ENCODE data around the gene TNFRSF12A.

The TNFRSF12A gene

DNA sequence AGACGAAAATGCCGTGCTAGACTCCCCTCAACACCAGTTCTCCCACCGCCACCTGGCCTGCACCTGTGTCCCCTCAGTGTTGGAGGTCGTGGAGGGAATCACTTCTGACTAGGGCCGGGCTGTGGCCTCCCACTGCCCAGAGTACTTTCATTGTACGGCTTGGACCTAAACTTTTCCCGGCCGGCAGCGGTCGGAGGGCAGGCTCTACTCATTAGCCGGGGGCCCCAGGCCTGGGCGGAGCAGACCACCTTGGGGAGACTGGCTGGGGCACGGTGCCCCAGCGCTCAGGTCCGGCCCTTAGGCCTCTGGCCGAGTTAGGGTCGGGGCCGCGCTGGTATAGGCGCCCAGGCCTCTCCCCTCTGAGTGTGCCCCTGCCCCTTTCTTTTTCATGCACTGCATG is 2.8 kb upstream of the TNFRSF12A start:
- no peak for DNase-seq (ENCODE audit: low spot score)
- no peak overlapping the region for H3K27ac ChIP-seq
- POLR2A ChIA-PET (ENCODE audit: low non-redundant PET): no interaction called here
- CTCF ChIA-PET: no interaction called here
- TF ChIP-seq, protein P1, sequence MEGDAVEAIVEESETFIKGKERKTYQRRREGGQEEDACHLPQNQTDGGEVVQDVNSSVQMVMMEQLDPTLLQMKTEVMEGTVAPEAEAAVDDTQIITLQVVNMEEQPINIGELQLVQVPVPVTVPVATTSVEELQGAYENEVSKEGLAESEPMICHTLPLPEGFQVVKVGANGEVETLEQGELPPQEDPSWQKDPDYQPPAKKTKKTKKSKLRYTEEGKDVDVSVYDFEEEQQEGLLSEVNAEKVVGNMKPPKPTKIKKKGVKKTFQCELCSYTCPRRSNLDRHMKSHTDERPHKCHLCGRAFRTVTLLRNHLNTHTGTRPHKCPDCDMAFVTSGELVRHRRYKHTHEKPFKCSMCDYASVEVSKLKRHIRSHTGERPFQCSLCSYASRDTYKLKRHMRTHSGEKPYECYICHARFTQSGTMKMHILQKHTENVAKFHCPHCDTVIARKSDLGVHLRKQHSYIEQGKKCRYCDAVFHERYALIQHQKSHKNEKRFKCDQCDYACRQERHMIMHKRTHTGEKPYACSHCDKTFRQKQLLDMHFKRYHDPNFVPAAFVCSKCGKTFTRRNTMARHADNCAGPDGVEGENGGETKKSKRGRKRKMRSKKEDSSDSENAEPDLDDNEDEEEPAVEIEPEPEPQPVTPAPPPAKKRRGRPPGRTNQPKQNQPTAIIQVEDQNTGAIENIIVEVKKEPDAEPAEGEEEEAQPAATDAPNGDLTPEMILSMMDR (conservative IDR thresholded peaks at IDR 0.05; ENCODE audit: low read depth): no peak

DNA sequence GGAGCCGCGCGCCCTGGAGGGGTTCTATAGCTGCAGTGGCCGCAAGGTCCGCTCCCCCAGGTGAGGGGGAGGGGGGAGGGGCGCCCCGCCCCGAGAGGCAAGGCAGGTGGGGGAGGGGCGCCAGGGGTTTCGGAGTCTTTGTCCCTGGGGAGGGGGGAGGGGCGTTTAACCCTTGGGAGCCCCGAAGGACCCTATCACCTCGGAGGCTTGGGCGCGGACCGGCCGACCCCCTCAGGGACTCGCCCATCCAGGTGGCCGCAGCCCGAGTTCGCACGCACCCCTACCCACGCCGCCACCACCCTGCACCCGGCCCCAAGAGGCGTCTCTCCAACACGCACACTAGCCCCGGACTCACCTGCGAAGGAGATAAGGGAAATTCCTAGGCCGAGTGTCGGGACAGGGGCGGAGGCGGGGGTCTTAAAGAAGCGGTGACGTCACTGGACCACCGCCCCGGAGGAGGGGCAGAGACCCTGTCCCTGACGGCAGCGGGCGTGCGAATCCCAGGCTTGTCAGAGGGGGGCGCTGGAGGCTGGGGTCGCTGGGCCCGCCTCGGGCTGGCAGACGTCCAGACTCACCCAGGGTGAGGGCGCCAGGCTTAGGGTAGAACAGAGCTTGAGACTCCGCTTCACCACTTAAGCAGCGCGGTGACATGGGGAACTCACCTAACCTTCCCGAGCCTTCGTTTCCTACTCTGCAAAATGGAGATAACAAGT is 2.2 kb upstream of the TNFRSF12A start, which contains the start of gene CLDN6:
Gene CLDN6 (minus strand): TSS at position 390 of the 713 bp plus-strand sequence. CDS start 2,162 bp downstream, outside the sequence.
- no peak for DNase-seq (ENCODE audit: low spot score)
- CTCF ChIA-PET: no interaction called here
- POLR2A ChIA-PET (ENCODE audit: low non-redundant PET): no interaction called here
- H3K27ac ChIP-seq: no peak within 1 kb of the TSS
- TF ChIP-seq, protein P1 (conservative IDR thresholded peaks at IDR 0.05; ENCODE audit: low read depth): no peak

DNA sequence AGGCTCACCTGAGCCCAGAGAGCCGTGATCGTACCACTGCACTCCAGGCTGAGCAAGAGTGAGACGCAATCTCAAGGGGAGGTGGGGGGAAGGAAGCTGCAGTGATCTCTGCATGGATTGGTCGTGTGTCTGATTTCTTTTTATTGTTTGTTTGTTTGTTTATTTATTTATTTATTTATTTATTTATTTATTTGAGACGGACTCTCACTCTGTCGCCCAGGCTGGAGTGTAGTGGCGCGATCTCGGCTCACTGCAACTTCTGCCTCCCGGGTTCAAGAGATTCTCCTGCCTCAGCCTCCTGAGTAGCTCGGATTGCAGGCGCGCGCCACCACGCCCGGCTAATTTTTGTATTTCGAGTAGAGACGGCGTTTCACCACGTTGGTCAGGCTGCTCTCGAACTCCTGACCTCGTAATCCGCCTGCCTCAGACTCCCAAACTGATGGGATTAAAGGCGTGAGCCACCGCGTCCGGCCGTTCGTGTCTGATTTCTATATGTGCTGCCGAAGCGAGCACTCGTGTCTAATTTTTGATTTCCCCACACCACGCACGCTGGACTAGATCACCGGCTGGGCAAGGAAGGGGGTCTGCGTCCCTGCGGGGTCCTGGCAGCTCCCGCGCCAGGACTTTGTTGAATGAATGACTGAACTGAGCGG is 448 bp upstream of the TNFRSF12A start:
- CTCF ChIA-PET: interaction anchor here (0.6 to 2.6 kb wide), 4 partner anchors 11 to 49 kb away, joined by 3 to 13 read pairs (median 8); no protein-coding TSS in a partner anchor
- POLR2A ChIA-PET (ENCODE audit: low non-redundant PET): interaction anchor here (1.2 to 5.0 kb wide), 3 partner anchors 9 to 21 kb away, joined by 3 to 49 read pairs (median 48); no protein-coding TSS in a partner anchor
- TF ChIP-seq, protein P1 (conservative IDR thresholded peaks at IDR 0.05; ENCODE audit: low read depth): no peak
- H3K27ac ChIP-seq: peak overlapping the region; percentile 99
- DNase-seq (ENCODE audit: low spot score): no peak

GRCh38 chr16:3020604-3021448 is 658 bp downstream of the TNFRSF12A start:
- H3K27ac ChIP-seq: peak overlapping the region; percentile 99
- peak; percentile 91 for DNase-seq (ENCODE audit: low spot score)
- CTCF ChIA-PET: interaction anchor here (0.8 to 2.6 kb wide), 6 partner anchors 9 to 109 kb away, joined by 3 to 13 read pairs (median 5); no protein-coding TSS in a partner anchor
- TF ChIP-seq, protein P1 (conservative IDR thresholded peaks at IDR 0.05; ENCODE audit: low read depth): no peak
- POLR2A ChIA-PET (ENCODE audit: low non-redundant PET): interaction anchor here (0.5 to 5.0 kb wide), 12 partner anchors 10 to 573 kb away, joined by 3 to 49 read pairs (median 6); partner anchors contain the start of gene KCTD5

DNA sequence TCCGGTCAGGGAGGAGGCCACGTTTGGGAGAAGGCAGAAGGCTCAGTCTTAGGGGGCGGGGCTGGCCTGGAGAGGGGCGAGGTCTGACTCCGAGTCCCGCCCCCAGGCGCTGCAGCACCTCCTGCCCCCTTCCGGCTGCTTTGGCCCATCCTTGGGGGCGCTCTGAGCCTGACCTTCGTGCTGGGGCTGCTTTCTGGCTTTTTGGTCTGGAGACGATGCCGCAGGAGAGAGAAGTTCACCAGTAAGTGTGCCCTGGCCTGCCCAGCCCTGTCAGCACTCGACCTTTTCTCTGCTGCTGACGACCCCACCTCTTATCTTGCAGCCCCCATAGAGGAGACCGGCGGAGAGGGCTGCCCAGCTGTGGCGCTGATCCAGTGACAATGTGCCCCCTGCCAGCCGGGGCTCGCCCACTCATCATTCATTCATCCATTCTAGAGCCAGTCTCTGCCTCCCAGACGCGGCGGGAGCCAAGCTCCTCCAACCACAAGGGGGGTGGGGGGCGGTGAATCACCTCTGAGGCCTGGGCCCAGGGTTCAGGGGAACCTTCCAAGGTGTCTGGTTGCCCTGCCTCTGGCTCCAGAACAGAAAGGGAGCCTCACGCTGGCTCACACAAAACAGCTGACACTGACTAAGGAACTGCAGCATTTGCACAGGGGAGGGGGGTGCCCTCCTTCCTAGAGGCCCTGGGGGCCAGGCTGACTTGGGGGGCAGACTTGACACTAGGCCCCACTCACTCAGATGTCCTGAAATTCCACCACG is 1.5 kb downstream of the TNFRSF12A start:
- DNase-seq (ENCODE audit: low spot score): peak; percentile 68
- TF ChIP-seq, protein P1 (conservative IDR thresholded peaks at IDR 0.05; ENCODE audit: low read depth): peak; percentile 17
- ChIA-PET POLR2A (ENCODE audit: low non-redundant PET) (interaction anchor here (0.5 to 5.0 kb wide), 10 partner anchors 9 to 574 kb away, joined by 3 to 49 read pairs (median 7); partner anchors contain the start of gene KCTD5), CTCF (interaction anchor here (0.6 to 2.6 kb wide), 7 partner anchors 9 to 108 kb away, joined by 3 to 13 read pairs (median 4); no protein-coding TSS in a partner anchor)
- peak overlapping the region; percentile 99 for H3K27ac ChIP-seq

All from RWPE1 (cell line).